ENCODE measurements around the gene HOXA5.
A peak's percentile ranks its signal among the peaks of the same experiment; 100 is the strongest.

Gene HOXA5

GRCh38 chr7:27171325-27171636 lies 27.8 kb upstream of the HOXA5 start:
- Histone ChIP-seq H3K4me3 (ENCODE audit: low read depth, low read length) (no peak overlapping the region), H3K9me3 (no peaks in the 10 kb centered on the region; the same call in 1 of the 2 replicates), H3K36me3 (no peaks in the 10 kb centered on the region), H3K27me3 (peaks cover 100% of the 10 kb centered on the region), H3K4me1 (no peaks in the 10 kb centered on the region)
- TF ChIP-seq CTCF (IDR thresholded peaks at IDR 0.05; ENCODE audit: low read depth, low read length), result no peak
- peak; percentile 2 for DNase-seq

GRCh38 chr7:27170426-27171324 lies 27.2 kb upstream of the HOXA5 start:
- TF ChIP-seq CTCF (IDR thresholded peaks at IDR 0.05; ENCODE audit: low read depth, low read length), result no peak
- peaks cover 100% of the 10 kb centered on the region for H3K27me3 ChIP-seq

GRCh38 chr7:27169658-27170425 lies 26.4 kb upstream of the HOXA5 start:
- no peak for DNase-seq
- Histone ChIP-seq H3K9me3 (no peaks in the 10 kb centered on the region; the same call in 1 of the 2 replicates), H3K4me1 (no peaks in the 10 kb centered on the region), H3K27me3 (peaks cover 100% of the 10 kb centered on the region), H3K4me3 (ENCODE audit: low read depth, low read length) (no peak overlapping the region), H3K36me3 (no peaks in the 10 kb centered on the region)
- TF ChIP-seq CTCF (IDR thresholded peaks at IDR 0.05; ENCODE audit: low read depth, low read length), result no peak

More at GRCh38 chr7:27170426-27171324, 27.2 kb upstream of the HOXA5 start:
- Histone ChIP-seq H3K36me3 (no peaks in the 10 kb centered on the region), H3K9me3 (no peaks in the 10 kb centered on the region; the same call in 1 of the 2 replicates), H3K4me3 (ENCODE audit: low read depth, low read length) (no peak overlapping the region), H3K4me1 (no peaks in the 10 kb centered on the region)
- DNase-seq, result no peak

- H3K36me3 ChIP-seq, result no peaks in the 10 kb centered on the region
- no peaks in the 10 kb centered on the region; the same call in 1 of the 2 replicates for H3K9me3 ChIP-seq
- no peak for TF ChIP-seq CTCF (IDR thresholded peaks at IDR 0.05; ENCODE audit: low read depth, low read length)
- peaks cover 100% of the 10 kb centered on the region for H3K27me3 ChIP-seq
- H3K4me3 ChIP-seq (ENCODE audit: low read depth, low read length), result no peak overlapping the region
- no peaks in the 10 kb centered on the region for H3K4me1 ChIP-seq
- DNase-seq, result no peak
These were observed 24.9 kb upstream of the HOXA5 start for GRCh38 chr7:27168265-27168947.

GRCh38 chr7:27167916-27168264 lies 24.4 kb upstream of the HOXA5 start:
- Histone ChIP-seq H3K9me3 (no peaks in the 10 kb centered on the region), H3K36me3 (no peaks in the 10 kb centered on the region), H3K4me1 (no peaks in the 10 kb centered on the region), H3K27me3 (peaks cover 100% of the 10 kb centered on the region), H3K4me3 (ENCODE audit: low read depth, low read length) (no peak overlapping the region)
- DNase-seq, result no peak
- TF ChIP-seq CTCF (IDR thresholded peaks at IDR 0.05; ENCODE audit: low read depth, low read length), result no peak
